Measurements from ENCODE around the gene EGR1.

EGR1 gene

DNA sequence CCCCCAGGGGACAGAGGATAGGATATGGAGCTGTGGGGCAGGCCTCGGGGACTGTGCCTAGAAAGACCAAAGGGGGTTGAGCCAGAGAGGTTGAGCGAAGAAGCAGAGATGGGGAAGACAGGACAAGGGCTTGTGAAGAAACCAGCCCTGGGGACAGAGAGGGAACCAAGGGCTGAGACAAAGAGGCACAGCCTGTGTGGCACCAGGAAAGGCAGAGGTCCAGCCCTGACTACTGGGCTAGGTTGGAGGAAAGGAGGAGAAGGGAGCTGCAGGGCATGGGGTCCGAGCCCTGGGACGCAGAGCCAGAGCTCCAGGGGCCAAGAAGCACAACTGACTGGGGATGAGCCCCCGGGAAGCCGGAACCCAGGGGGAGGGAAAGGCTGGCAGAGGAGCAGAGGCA is 17.2 kb upstream of the EGR1 start:
- DNase-seq (ENCODE audit: low read depth) = no peak
- TF ChIP-seq, protein P1, sequence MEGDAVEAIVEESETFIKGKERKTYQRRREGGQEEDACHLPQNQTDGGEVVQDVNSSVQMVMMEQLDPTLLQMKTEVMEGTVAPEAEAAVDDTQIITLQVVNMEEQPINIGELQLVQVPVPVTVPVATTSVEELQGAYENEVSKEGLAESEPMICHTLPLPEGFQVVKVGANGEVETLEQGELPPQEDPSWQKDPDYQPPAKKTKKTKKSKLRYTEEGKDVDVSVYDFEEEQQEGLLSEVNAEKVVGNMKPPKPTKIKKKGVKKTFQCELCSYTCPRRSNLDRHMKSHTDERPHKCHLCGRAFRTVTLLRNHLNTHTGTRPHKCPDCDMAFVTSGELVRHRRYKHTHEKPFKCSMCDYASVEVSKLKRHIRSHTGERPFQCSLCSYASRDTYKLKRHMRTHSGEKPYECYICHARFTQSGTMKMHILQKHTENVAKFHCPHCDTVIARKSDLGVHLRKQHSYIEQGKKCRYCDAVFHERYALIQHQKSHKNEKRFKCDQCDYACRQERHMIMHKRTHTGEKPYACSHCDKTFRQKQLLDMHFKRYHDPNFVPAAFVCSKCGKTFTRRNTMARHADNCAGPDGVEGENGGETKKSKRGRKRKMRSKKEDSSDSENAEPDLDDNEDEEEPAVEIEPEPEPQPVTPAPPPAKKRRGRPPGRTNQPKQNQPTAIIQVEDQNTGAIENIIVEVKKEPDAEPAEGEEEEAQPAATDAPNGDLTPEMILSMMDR (IDR thresholded peaks at IDR 0.05; ENCODE audit: low read depth, low read length, missing control alignments) = no peak
- H3K4me3 ChIP-seq (ENCODE audit: low read depth, low read length) = no peak overlapping the region

DNA sequence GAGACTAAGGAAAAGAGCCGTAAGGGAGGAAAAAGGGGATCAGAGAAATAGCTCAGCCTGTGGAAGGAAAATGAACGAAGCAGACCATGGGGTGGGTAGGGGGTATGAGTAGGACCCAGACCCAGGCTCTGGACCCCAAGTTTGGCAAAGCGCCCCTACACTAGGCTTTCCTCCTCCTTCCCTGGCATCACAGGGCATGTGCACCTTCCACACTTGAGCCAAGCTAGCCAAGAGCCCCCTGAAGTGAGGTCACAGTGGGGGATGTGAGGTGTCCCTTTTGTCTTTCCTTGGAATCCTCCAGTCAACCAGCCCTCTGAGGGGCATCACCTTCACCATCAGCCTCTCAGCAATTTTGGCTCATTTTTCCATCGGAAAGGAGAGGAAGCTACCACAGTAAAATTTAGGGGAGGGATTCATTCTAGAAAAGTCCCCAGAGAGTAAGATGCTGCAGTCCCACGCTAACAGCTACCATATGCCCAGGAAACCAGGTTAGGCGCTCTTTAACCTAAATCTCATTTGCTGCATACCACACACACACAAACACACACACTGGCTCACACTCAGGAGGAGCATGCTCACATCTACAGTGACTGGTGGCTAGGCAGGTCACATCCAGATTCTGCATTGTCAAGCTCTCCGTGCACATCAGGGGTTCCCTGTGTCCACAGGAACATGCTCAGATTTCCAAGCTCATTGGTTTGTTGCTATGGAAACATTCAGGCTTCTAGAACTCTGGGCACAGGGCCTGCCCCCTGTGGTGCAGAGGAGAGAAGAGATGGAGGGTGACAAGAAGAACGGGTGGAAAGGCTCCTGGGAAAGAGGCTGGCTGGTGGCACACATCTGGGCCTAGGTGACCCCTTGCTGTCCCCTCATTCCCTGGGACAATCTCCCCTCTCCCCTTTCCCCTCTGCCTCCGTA is 16.5 kb upstream of the EGR1 start:
- no peak for DNase-seq (ENCODE audit: low read depth)
- TF ChIP-seq, protein P1 (IDR thresholded peaks at IDR 0.05; ENCODE audit: low read depth, low read length, missing control alignments) = no peak
- H3K4me3 ChIP-seq (ENCODE audit: low read depth, low read length) = no peak overlapping the region

DNA sequence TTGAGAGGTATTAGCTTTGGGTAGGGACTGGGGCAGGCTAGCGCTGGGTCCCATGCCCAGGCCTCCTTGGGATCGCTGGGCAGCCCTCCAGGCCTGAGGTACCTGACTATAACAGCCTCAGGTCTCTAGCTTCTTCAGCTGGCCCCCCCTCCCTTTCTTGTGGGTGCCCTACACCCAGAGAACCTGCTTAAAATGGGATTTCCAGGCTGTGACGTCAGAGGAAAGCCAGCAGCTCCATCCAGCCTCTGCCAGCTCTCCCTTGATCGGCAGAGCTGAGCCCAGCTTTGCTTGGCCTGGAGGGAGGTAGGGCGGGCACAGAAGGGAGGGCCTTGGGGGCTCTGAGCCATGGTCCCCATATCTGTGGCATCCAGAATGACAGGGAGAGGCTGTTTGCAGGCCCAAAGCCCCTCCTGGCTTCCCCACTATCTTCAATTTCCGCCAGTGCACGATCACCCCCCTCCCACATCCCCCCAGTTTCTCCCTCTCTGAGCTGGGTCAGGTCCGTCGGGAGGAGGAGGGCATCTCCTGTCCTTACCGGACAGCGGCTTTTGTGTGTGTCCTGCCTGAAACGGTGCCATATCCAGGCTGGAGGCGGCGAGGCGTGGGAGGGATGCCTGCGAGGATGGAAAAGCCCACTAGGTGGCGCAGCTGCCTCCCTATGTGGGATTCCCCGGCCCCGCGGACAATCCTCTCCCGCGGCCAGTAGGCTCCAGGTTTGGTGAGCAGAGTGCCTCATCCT is 15.6 kb upstream of the EGR1 start:
- TF ChIP-seq, protein P1 (IDR thresholded peaks at IDR 0.05; ENCODE audit: low read depth, low read length, missing control alignments) = peak; percentile 95
- H3K4me3 ChIP-seq (ENCODE audit: low read depth, low read length) = no peak overlapping the region

DNA sequence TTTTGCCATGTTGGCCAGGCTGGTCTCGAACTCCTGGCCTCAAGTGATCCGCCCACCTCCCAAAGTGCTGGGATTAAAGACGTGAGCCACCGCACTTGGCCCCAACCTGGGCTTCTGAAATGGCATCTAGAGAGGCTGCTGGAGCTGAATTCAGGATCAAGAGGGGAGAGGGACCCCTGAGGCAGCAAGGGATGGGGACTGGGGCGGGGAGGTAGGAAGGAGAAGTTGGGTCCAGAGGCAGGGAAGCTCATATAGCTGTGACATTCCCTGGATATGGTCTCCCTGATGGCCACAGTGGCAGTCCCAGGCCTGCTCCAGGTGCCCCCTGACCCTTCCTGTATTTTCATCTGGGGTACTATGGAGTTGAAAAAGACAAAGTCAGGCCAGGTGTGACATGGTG is 14.3 kb upstream of the EGR1 start:
- H3K4me3 ChIP-seq (ENCODE audit: low read depth, low read length) = no peak overlapping the region
- TF ChIP-seq, protein P1 (IDR thresholded peaks at IDR 0.05; ENCODE audit: low read depth, low read length, missing control alignments) = no peak
- no peak for DNase-seq (ENCODE audit: low read depth)

More for the DNA sequence above, 15.6 kb upstream of the EGR1 start:
- DNase-seq (ENCODE audit: low read depth) = no peak

DNA sequence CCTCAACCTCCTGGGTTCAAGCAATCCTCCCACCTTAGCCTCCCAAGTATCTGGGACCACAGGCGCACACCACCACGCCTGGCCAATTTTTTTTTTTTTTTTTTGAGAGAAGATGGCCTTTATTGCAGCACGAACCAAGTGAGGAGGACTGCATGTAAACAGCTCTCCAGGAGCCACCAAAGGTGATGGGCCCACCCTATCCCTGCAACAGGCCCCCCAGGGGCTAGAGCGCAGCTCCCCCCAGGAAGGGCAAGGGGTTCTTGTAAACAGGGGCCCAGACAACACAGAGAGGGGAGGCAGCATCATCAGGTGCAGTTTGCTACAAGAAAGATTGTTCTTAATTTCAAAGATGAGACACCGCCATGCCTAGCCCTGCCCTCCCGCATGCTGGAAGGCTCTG is 12.6 kb upstream of the EGR1 start:
- TF ChIP-seq, protein P1 (IDR thresholded peaks at IDR 0.05; ENCODE audit: low read depth, low read length, missing control alignments) = no peak
- no peak overlapping the region for H3K4me3 ChIP-seq (ENCODE audit: low read depth, low read length)

DNA sequence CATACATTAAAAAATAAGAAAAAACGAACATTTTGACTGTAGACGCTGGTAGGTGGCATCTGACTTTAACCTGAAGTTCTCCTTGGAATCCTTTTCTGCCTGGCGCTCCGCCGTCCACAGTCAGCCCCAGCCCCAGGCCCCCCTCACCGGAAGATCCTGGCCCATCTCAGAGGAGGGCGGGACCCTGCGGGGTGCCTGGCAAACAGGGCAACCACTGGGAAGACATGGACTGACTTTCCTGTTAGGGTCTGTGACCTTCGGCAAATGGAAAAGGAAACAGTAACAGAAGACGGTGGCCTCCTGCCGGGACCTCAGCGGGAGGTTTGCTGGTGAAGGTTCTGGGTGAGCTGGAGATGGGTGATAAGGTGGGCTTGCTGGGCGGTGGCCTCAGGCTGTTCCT is 11.7 kb upstream of the EGR1 start:
- TF ChIP-seq, protein P1 (IDR thresholded peaks at IDR 0.05; ENCODE audit: low read depth, low read length, missing control alignments) = no peak
- no peak for DNase-seq (ENCODE audit: low read depth)
- no peak overlapping the region for H3K4me3 ChIP-seq (ENCODE audit: low read depth, low read length)

More for the DNA sequence above, 12.6 kb upstream of the EGR1 start:
- DNase-seq (ENCODE audit: low read depth) = no peak
